Gastrocnemius medialis (tissue), 4 donors: ENCODE results near the gene CEP350. TPM values are rescaled to one million over a fixed set of nuclear protein-coding genes. Genes with fewer than 3 reads are reported as not detected.

ENCODE experiments used
- ATAC-seq, 2 donors: fragments of 150-250 bp; one replicate each; pipeline ENCODE4 v1.9.1; 2016
- DNase-seq, 2 donors: peaks; one replicate each; pipeline ENCODE4 v3.0.0-alpha.2; 2019
- H3K27ac ChIP-seq, 4 donors: fragments of 200-600 bp; sonication (generic); 1 replicate in 1 of 4; 2 replicates in 3 of 4; pipeline ENCODE4 v1.5.1; 2016 to 2018; ENCODE audit warnings: mild to moderate bottlenecking in 2 of 4, moderate library complexity in 1 of 4
- H3K27me3 ChIP-seq, 3 donors: fragments of 200-600 bp; sonication (generic) in 2 of 3; 1 replicate in 1 of 3; 2 replicates in 2 of 3; pipeline versions ENCODE4 v1.5.1 to v1.6.0; 2016 to 2019; ENCODE audit warnings: mild to moderate bottlenecking in 1 of 3, moderate library complexity in 1 of 3
- H3K36me3 ChIP-seq, 2 donors: fragments of 200-600 bp; sonication (generic) in 1 of 2; one replicate each; pipeline ENCODE4 v1.5.1; 2017 to 2018
- H3K4me1 ChIP-seq, 2 donors: fragments of 200-600 bp; sonication (generic) in 1 of 2; one replicate each; pipeline ENCODE4 v1.5.1; 2016 to 2017; ENCODE audit warnings: mild to moderate bottlenecking in 2 of 2
- H3K4me3 ChIP-seq, 4 donors: fragments of 200-600 bp; sonication (generic) in 3 of 4; 1 replicate in 1 of 4; 2 replicates in 3 of 4; pipeline ENCODE4 v1.5.1; 2016 to 2019; ENCODE audit warnings: mild to moderate bottlenecking in 2 of 4
- H3K9me3 ChIP-seq, 3 donors: fragments of 200-600 bp; sonication (generic) in 2 of 3; 1 replicate in 1 of 3; 2 replicates in 2 of 3; pipeline ENCODE4 v1.5.1; 2016 to 2019
- POLR2A ChIP-seq, 2 donors: fragments of 450-650 bp; IDR thresholded peaks; one replicate each; pipeline ENCODE4 v1.6.1; 2017; ENCODE audit warnings: antibody characterized with exemption in 2 of 2, mild to moderate bottlenecking in 2 of 2, moderate library complexity in 2 of 2
- in situ Hi-C, 4 donors: fragments of 200-750 bp; cut with MboI; loops; one replicate each; pipeline versions ENCODE4 v1.15.0 to v1.8.0; 2017; ENCODE audit warnings: low sequenced_read_pairs in 4 of 4
- intact Hi-C: fragments of 100-400 bp; cut with DNase I; formaldehyde crosslinking; loops from one replicate; pipeline ENCODE4 v1.15.1; 2023; ENCODE audit warnings: low total_unique reads
- total RNA-seq, 4 donors: library from RNA; depleted of rRNA; stranded (reverse); fragments of >200 nt; gene quantifications; one replicate each; pipeline versions ENCODE4 v1.1.0 to v1.2.3, GENCODE V29; 2016
- TF ChIP-seq, protein P1 (sequence below), 5 experiments: fragments of 450-650 bp in 3 of 5; fragments of 200-600 bp in 2 of 5; sonication (generic) in 2 of 5; IDR thresholded peaks in 4 of 5; conservative IDR thresholded peaks in 1 of 5; 1 replicate in 4 of 5; 2 replicates in 1 of 5; pipeline ENCODE4 v1.5.1; 2016 to 2019; ENCODE audit warnings: antibody characterized with exemption in 5 of 5, mild to moderate bottlenecking in 3 of 5, moderate library complexity in 3 of 5

Gene CEP350
- total RNA-seq, 4 donors from 2014 or later, result 83.7 to 197 (median 157) TPM

- intact Hi-C loops, result no loop called here
- peaks cover 0 to 63% of the 10 kb centered on the region in 2 donors for H3K36me3 ChIP-seq
- no peak overlapping the region for H3K27ac ChIP-seq
- no peaks in the 10 kb centered on the region for H3K4me1 ChIP-seq
- H3K9me3 ChIP-seq, result no peaks in the 10 kb centered on the region
- no peak for ATAC-seq
- no peak for DNase-seq
- H3K4me3 ChIP-seq, result no peak overlapping the region
- H3K27me3 ChIP-seq, result no peaks in the 10 kb centered on the region
- TF ChIP-seq, protein P1, sequence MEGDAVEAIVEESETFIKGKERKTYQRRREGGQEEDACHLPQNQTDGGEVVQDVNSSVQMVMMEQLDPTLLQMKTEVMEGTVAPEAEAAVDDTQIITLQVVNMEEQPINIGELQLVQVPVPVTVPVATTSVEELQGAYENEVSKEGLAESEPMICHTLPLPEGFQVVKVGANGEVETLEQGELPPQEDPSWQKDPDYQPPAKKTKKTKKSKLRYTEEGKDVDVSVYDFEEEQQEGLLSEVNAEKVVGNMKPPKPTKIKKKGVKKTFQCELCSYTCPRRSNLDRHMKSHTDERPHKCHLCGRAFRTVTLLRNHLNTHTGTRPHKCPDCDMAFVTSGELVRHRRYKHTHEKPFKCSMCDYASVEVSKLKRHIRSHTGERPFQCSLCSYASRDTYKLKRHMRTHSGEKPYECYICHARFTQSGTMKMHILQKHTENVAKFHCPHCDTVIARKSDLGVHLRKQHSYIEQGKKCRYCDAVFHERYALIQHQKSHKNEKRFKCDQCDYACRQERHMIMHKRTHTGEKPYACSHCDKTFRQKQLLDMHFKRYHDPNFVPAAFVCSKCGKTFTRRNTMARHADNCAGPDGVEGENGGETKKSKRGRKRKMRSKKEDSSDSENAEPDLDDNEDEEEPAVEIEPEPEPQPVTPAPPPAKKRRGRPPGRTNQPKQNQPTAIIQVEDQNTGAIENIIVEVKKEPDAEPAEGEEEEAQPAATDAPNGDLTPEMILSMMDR (IDR thresholded peaks at IDR 0.05 in 4 of 5, conservative IDR thresholded peaks at IDR 0.05 in 1 of 5), result no peak
- no peak for TF ChIP-seq POLR2A (IDR thresholded peaks at IDR 0.05)
- in situ Hi-C loops, result loop anchor here in 1 of 4 donors (25.0 kb wide), 1 partner anchor 121 kb away; no protein-coding TSS in a partner anchor
Measured at GRCh38 chr1:180033390-180033789, 78.8 kb downstream of the CEP350 start.

GRCh38 chr1:180040034-180040433, 85.4 kb downstream of the CEP350 start:
- in situ Hi-C loops, result loop anchor here in 1 of 4 donors (25.0 kb wide), 1 partner anchor 128 kb away; no protein-coding TSS in a partner anchor
- Histone ChIP-seq H3K4me3 (no peak overlapping the region), H3K27me3 (no peaks in the 10 kb centered on the region), H3K27ac (no peak overlapping the region), H3K9me3 (no peaks in the 10 kb centered on the region), H3K4me1 (no peaks in the 10 kb centered on the region), H3K36me3 (peaks cover 0 to 70% of the 10 kb centered on the region in 2 donors)
- intact Hi-C loops, result no loop called here
- no peak for ATAC-seq
- no peak for DNase-seq
- no peak for TF ChIP-seq POLR2A (IDR thresholded peaks at IDR 0.05)
- TF ChIP-seq, protein P1 (IDR thresholded peaks at IDR 0.05 in 4 of 5, conservative IDR thresholded peaks at IDR 0.05 in 1 of 5), result no peak

DNA sequence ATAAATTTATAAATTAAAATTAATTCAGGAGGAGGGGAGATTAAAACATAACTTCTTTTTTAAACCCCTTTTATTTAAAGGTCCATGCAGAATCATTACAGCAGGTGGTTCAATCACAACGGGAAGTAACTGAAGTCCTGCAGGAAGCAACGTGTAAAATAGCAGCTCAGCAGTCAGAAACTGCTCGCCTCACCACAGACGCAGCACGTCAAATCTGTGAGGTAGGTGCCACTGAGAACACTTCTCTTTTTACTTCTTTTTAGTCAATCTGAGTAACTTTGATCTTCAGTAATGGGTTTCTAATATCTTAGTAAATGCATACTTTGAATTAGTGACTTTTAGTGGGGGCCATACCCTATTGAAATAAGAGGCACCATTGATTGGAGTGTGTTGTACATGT, 87.0 kb downstream of the CEP350 start:
- Histone ChIP-seq H3K27me3 (no peaks in the 10 kb centered on the region), H3K27ac (no peak overlapping the region), H3K36me3 (peaks cover 0 to 78% of the 10 kb centered on the region in 2 donors), H3K4me1 (no peaks in the 10 kb centered on the region), H3K9me3 (no peaks in the 10 kb centered on the region), H3K4me3 (no peak overlapping the region)
- no peak for ATAC-seq
- intact Hi-C loops (no loop called here), in situ Hi-C loops (loop anchor here in 1 of 4 donors (25.0 kb wide), 1 partner anchor 129 kb away; no protein-coding TSS in a partner anchor)
- no peak for TF ChIP-seq POLR2A (IDR thresholded peaks at IDR 0.05)
- TF ChIP-seq, protein P1 (IDR thresholded peaks at IDR 0.05 in 4 of 5, conservative IDR thresholded peaks at IDR 0.05 in 1 of 5), result no peak
- DNase-seq, result no peak

GRCh38 chr1:180042988-180043622, 88.5 kb downstream of the CEP350 start:
- Histone ChIP-seq H3K36me3 (peaks cover 0 to 76% of the 10 kb centered on the region in 2 donors), H3K9me3 (no peaks in the 10 kb centered on the region), H3K4me1 (no peaks in the 10 kb centered on the region), H3K27ac (no peak overlapping the region), H3K4me3 (no peak overlapping the region), H3K27me3 (no peaks in the 10 kb centered on the region)
- intact Hi-C loops, result no loop called here
- no peak for DNase-seq
- no peak for ATAC-seq
- in situ Hi-C loops, result loop anchor here in 1 of 4 donors (25.0 kb wide), 1 partner anchor 131 kb away; no protein-coding TSS in a partner anchor
- TF ChIP-seq POLR2A (IDR thresholded peaks at IDR 0.05), result no peak
- TF ChIP-seq, protein P1 (IDR thresholded peaks at IDR 0.05 in 4 of 5, conservative IDR thresholded peaks at IDR 0.05 in 1 of 5), result no peak
